Dedifferentiated amniotic fluid mesenchymal stem cell (primary cell): ENCODE results near the gene SNED1.

Source experiments
- DNase-seq: peaks from one replicate; pipeline ENCODE4 v3.0.0-alpha.2; 2016; ENCODE audit errors: extremely low spot score

SNED1 gene

DNA sequence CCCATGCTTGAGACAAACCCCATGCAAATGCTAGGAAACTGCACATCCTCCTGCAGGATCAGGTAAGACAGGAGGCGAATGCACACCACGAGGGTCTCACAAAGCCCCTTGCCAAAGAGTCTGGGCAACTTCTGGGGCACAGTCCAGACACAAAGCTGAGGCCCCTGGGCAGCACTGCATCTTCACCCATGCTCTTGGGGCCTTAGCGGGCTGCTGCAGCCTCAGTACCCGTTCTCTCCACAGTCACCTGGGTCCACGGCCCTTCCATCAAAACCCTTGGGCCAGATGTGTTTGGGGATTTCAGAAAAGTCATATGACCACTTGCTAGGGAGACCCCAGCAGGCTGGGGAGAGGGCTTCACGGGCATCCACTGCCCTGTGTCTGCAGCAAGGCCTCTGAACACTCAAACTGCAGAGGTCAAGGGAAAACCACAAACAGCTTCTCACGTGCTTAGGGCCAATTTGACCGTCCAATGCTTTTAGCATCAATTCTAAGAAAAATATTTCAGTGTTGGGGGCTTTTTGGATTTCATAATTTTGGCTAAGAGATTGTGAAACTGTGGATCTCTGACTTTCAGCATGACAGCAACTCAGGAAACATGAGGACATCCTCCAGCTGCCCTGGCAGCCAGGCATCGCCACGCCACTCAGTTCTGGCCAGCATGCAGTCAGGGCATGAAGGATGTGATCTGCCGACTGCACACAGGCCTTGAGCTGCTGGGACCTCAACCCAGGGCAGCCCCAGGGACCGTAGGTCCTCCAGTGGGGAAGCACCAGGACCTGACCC, 130.9 kb downstream of the SNED1 start:
- DNase-seq, result no peak

DNA sequence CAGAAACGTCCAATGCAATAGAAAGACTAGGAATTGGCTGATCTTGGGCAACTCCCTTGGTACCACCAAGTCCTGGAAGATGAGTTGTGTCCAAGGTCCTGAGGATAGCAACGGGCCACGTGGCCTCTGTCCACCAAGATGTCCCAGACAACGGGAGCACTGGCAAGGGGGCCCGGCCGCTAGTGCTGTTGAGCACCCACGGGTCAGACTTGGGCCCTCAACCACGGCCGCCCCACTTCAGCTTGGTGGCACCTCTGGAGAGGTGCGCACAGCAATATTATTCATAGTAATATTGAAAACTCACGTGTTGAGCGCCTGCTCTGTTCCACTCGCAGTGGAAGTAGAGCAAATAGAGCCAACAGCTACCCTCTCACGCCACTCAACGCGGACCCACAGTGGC, 131.9 kb downstream of the SNED1 start:
- DNase-seq, result no peak

DNA sequence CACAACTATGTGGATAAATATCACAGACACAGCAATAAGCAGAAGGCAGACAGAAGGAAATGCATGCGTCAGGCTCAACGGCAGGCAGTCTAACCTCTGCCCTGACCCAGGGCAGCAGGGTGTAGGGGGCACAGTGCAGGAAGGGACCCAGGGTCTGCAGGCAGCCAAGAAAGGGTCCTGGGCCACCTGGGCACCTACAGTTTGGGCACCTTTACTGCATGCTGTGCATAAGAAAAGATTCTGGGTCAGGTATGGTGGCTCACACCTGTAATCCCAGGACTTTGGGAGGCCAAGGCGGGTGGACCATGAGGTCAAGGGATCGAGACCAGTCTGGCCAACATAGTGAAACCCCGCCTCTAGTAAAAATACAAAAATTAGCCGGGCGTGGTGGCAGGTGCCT, 133.1 kb downstream of the SNED1 start:
- no peak for DNase-seq

DNA sequence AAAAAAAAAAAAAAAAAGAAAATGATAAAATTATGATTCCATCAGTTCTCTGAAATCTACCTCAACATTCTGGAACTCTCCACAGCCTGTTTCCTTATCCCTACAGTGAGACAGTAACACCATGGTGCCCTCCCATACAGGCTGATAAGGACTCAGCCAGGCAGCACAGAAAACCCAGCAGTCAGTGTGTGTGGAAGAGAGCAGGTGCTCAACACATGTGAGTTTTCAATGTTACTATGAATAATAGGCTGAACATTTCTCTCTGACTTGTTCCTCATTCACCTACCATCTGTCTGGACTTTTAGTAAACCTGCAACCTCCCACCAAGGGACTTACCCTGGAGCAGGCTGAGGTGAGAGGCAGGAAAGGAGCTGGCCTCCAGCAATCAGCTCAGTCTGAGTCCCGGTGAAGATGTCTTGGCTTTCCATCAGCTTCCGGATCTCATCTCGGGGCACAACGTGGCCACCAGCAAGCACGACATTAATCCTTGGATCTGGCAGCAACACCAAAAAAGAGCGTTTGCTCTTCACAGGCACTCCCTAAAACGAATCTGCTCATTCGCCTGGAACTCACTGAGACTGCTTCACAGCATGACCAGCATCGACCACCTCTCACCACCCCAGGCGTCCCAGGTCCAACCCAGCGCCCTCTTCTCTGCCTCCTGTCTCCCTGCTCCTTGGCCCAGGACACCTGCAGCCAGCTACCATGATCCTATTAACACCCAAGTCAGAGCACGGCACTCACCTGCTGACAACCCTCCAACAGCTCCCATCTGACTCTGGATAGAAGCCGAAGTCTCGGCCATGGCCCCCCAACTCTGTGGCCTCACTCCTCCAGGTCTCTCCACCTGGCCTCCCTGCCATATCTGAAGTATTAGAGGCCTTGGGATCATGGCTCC, 134.4 kb downstream of the SNED1 start:
- no peak for DNase-seq

DNA sequence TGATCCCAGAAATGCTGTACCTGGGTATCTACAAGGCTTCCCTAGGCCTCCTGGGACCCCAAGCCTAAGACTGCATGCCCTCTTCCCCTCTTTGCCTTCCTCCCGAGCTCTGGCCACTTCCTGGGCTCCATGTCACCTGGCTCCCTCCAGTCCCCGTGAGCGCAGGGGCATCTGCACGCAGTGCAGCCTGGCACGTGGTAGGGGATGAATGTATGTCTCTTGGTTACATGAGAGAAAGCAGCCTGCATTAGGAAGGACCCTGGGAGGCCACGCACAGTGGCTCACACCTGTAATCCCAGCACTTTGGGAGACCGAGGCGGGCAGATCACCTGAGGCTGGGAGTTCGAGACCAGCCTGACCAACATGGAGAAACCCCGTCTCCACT, 135.0 kb downstream of the SNED1 start:
- no peak for DNase-seq

DNA sequence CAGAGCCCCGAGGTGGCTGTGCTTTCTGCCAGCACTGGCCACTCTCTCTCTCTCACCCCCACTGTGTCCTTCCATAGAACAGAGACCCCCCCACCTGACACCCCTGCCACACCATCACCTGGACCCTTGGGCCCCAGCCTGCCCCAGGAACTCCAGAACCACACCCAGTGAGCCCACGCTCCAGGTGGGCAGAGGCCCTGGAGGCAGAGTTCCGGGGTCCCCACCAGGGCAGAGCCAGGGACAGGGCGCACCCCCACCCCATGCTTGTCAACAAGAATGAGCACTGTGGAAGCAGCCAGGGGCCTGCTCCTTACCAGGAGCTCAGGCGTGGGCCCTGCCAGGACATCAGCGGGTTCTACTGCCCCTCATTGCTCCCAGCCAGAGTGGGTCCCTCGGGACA, 136.3 kb downstream of the SNED1 start:
- no peak for DNase-seq

GRCh38 chr2:241135737-241136136, 137.3 kb downstream of the SNED1 start:
- no peak for DNase-seq

GRCh38 chr2:241136191-241136590, 137.8 kb downstream of the SNED1 start:
- no peak for DNase-seq

DNA sequence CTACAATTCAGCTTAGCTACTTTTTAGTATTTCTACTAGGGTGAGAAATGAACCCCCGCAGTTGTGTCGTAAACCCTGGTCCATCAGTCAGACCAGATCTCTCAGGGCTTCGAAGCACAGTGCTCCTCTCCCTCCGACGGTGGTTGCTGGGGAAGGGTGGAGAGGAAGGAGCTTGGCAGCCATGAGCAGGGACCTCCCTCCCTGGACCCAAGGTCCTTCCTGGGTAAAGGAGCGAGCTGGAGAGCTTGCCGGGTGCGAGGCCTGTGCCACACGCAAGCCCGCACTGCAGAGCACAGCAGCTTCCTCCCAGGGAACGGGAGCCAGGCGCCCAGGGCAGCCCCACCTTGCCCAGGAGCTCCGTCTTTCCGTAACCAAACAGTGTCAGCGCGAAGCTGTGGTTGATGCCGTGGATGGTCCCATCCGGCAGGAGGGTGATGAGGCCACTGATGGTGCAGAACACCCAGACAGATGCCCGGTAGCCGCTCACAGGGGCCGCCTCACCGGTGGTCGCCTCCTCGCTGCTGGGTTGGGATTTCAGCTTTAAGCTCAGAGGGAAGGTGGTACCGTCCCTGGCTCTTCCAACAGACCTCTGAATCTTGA, 138.3 kb downstream of the SNED1 start:
- no peak for DNase-seq

DNA sequence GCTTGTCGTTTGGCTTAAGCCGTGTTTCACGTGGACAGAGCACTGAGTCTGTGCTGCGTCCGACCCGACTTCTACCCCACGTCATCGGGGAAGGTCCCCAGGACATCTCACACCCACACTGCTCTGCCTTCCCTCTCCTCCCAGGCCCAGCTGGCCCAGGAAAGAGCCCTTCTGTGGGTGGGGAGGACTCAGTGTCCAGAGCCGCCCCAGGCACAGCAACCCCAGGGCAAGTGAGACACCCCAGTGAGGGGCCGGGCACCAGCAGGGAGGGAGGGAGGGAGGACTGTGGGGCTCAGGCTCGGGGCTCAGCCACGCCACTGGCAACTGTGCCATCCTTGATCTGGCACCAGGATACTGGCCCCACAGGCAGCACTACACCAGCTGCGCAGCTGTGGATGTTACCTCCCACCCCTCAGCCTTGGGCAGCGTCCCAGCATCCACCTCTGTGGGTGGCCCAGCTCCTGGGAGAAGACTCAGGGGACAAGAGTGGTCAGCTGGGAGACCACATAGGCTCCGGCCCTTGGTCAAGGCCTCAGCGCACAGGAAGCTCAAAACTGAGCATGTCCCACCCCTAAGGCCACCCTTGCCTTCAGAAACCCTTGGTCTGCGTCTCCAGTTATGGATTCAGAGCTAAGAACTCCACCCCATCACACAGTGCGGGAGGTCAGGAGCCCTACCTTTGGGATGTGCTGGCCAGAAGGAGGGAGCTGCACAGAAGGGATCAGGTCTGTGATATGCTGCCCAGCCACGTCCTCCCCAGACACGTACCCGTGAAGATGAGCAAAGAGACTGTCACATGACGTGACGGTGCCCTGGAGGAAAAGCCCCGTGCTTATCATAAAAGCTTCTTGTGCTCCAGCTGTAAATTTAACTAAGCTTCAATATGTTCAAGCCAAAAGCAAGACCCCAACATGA, 139.1 kb downstream of the SNED1 start:
- DNase-seq, result no peak

DNA sequence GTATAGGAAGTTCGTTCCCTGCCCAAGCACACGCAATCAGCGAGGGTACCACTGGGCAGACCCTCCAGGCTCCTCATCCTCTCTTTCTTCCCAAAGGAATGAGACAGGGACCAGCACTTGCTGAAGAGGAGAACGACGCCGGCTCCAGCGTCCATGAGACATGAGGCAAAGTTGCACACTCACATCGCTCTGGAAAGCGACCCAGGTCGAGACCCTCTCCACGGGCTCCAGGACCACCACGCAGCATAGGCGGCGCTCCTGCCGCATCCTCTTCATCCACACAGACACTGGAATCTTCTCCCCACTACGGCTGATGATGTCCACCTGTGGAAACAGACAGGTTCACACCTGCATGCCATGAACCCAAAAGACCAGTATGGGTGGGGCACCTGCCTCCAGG, 140.1 kb downstream of the SNED1 start:
- no peak for DNase-seq

GRCh38 chr2:241139531-241140444, 141.4 kb downstream of the SNED1 start:
- no peak for DNase-seq

DNA sequence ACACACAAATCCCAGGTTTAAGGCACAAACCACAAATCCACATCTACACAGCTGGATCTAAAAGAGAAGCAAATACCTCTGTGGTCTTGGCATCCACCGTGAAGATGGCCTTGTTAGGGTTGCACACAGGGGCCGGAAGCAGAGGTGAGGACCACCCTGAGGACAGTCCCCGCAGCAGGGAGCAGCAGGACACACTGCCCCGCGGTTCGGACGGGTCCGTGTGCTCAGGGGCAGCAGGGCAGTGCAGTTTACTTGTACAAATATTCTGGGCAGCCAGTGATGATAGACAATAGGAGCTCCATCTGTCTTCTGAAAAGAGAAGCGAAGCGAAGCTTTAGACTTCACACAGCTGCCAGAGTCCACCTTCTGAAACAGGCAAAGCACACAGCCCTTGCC, 142.0 kb downstream of the SNED1 start:
- DNase-seq, result no peak

GRCh38 chr2:241141214-241141770, 142.9 kb downstream of the SNED1 start:
- no peak for DNase-seq

- no peak for DNase-seq
These were observed 143.6 kb downstream of the SNED1 start for GRCh38 chr2:241142063-241142462.

GRCh38 chr2:241142593-241142992, 144.2 kb downstream of the SNED1 start:
- DNase-seq, result no peak
